GM19467 (cell line): Measurements from ENCODE around the gene TP63.
"Not testable (repeated sequence)": the region's sequence is repeated elsewhere in the genome, so short reads cannot be mapped to it uniquely, and the experiment has no call there.

Experiments used
- ATAC-seq: cut with Tn5 transposase; IDR thresholded peaks from one replicate; pipeline ENCODE4 v1.9.1; 2021; ENCODE audit warnings: mild to moderate bottlenecking, moderate library complexity; ENCODE audit not compliant: unreplicated experiment

Gene TP63

GRCh38 chr3:189720736-189721417 lies 89.7 kb downstream of the TP63 start:
- ATAC-seq: no peak

- ATAC-seq: no peak
Observed at GRCh38 chr3:189721873-189722665, 90.9 kb downstream of the TP63 start.

- ATAC-seq: no peak
Observed at GRCh38 chr3:189724356-189724755, 93.2 kb downstream of the TP63 start.

- no peak for ATAC-seq
Observed at GRCh38 chr3:189726277-189726676, 95.1 kb downstream of the TP63 start.

- no peak for ATAC-seq
Observed at GRCh38 chr3:189727158-189727557, 96.0 kb downstream of the TP63 start.

GRCh38 chr3:189727898-189728297 lies 96.7 kb downstream of the TP63 start:
- ATAC-seq: no peak

- no peak for ATAC-seq
Observed at GRCh38 chr3:189728915-189729314, 97.7 kb downstream of the TP63 start.

GRCh38 chr3:189734061-189734460 lies 102.9 kb downstream of the TP63 start:
- no peak for ATAC-seq

GRCh38 chr3:189735913-189736312 lies 104.7 kb downstream of the TP63 start:
- ATAC-seq: no peak

- no peak for ATAC-seq
Observed at GRCh38 chr3:189737071-189737470, 105.9 kb downstream of the TP63 start.

- no peak for ATAC-seq
Observed at GRCh38 chr3:189737619-189738018, 106.4 kb downstream of the TP63 start.

GRCh38 chr3:189739378-189739777 lies 108.2 kb downstream of the TP63 start:
- no peak for ATAC-seq

- no peak for ATAC-seq
Observed at GRCh38 chr3:189740156-189740555, 109.0 kb downstream of the TP63 start.

GRCh38 chr3:189744235-189744634 lies 113.0 kb downstream of the TP63 start:
- ATAC-seq: no peak

- no peak for ATAC-seq
Observed at GRCh38 chr3:189745622-189746021, 114.4 kb downstream of the TP63 start.

- no peak for ATAC-seq
Observed at GRCh38 chr3:189748046-189748445, 116.9 kb downstream of the TP63 start.

GRCh38 chr3:189750972-189751371 lies 119.8 kb downstream of the TP63 start:
- ATAC-seq: not testable (repeated sequence)

GRCh38 chr3:189754356-189754755 lies 123.2 kb downstream of the TP63 start:
- no peak for ATAC-seq

GRCh38 chr3:189756582-189757078 lies 125.4 kb downstream of the TP63 start:
- no peak for ATAC-seq

- no peak for ATAC-seq
Observed at GRCh38 chr3:189758186-189758585, 127.0 kb downstream of the TP63 start.

GRCh38 chr3:189766416-189766815 lies 135.2 kb downstream of the TP63 start:
- ATAC-seq: no peak

GRCh38 chr3:189771842-189772450 lies 140.8 kb downstream of the TP63 start:
- no peak for ATAC-seq
